ENCODE data around the gene OSGEP. TPM values are rescaled to one million over a fixed set of nuclear protein-coding genes. Genes with fewer than 3 reads are reported as not detected.

OSGEP gene
- total and polyA plus RNA-seq, 2 of the 13 experiments (the other 11 are each of a cell fraction or from before 2014, with no cell fraction given) = 39.7 to 41.1 TPM

DNA sequence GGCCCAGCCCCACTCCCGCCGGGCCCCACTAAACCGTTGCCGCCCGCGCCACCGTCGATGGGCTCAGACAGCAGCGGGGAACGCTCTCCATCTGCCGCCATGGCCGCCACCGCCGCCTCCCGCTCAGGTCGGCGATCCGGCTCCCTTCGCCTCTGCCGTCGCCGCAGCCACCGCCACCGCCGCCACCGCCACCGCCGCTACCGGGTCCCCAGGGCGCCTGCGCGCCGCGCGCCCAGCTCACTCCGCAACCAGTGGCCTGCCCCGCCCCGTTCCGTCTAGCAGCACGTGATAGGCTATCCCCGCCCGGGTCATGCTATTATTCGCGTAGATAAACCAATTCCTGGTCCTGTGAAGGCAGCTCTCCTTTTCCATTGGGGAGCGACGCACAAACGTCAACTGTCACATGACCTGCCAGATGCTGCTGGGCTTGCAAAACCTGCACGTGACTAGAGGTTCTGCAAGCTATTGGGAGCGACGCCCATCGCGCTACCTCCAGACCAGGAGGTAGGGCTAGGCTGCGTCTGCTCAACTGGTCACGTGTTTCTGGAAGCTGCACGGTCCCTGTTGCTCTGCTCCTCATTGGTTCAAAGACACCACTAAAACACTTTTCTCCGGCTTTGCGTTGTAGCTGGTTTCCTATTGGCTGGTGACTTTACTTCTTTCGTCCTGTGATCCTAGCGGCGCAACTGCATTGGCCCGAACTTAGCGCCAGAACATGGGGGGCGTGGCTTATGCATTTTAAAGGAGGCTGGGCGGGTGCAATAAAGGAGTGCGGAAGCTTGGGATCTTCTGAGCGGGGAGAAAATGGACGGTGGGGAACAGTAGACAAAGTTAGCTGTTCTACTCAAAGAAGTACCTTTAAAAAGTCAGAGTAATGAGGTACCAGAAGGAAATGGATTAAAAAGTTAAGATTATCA, 6.9 kb upstream of the OSGEP start, which contains the start of gene PIP4P1 (continued):
- TF ChIP-seq, protein P1, sequence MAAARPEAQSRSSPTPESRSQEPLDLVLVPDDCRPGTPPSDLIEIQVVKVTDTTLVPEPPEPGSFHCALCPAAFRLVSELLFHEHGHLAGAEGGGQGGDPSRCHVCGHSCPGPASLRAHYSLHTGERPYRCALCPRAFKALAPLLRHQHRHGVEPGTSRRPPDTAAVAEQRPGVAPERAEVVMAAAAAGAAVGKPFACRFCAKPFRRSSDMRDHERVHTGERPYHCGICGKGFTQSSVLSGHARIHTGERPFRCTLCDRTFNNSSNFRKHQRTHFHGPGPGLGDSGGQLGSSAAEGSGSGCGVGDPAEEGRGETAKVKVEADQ (CRISPR knock-in tag; IDR thresholded peaks at IDR 0.05; ENCODE audit: borderline replicate concordance) = peak; percentile 75
- TF ChIP-seq HNRNPH1 (optimal IDR thresholded peaks at IDR 0.05; ENCODE audit: low read depth, low read length) (no peak), ZNF563 (CRISPR knock-in tag; IDR thresholded peaks at IDR 0.05) (peak; percentile 79), FOXK2 (IDR thresholded peaks at IDR 0.05) (peak; percentile 96), ZSCAN22 (CRISPR knock-in tag; IDR thresholded peaks at IDR 0.05) (peak; percentile 65; the same call in 1 of the 2 replicates), KLF15 (CRISPR knock-in tag; IDR thresholded peaks at IDR 0.05; ENCODE audit: borderline replicate concordance) (no peak), MTA1 (CRISPR knock-in tag; IDR thresholded peaks at IDR 0.05; ENCODE audit: borderline replicate concordance) (no peak), ZNF703 (CRISPR knock-in tag; IDR thresholded peaks at IDR 0.05; ENCODE audit: borderline replicate concordance) (0 out of 2 replicates have a peak, but pooled peaks have one; percentile 48), DMAP1 (CRISPR knock-in tag; IDR thresholded peaks at IDR 0.05) (peak; percentile 90), PITX1 (CRISPR knock-in tag; IDR thresholded peaks at IDR 0.05) (peak; percentile 31; the same call in 1 of the 2 replicates), MYNN (CRISPR knock-in tag; IDR thresholded peaks at IDR 0.05; ENCODE audit: low read depth) (no peak)
- TF ChIP-seq, protein P2, sequence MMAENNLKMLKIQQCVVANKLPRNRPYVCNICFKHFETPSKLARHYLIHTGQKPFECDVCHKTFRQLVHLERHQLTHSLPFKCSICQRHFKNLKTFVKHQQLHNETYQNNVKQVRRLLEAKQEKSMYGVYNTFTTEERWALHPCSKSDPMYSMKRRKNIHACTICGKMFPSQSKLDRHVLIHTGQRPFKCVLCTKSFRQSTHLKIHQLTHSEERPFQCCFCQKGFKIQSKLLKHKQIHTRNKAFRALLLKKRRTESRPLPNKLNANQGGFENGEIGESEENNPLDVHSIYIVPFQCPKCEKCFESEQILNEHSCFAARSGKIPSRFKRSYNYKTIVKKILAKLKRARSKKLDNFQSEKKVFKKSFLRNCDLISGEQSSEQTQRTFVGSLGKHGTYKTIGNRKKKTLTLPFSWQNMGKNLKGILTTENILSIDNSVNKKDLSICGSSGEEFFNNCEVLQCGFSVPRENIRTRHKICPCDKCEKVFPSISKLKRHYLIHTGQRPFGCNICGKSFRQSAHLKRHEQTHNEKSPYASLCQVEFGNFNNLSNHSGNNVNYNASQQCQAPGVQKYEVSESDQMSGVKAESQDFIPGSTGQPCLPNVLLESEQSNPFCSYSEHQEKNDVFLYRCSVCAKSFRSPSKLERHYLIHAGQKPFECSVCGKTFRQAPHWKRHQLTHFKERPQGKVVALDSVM (CRISPR knock-in tag; IDR thresholded peaks at IDR 0.05) = peak; percentile 51; the same call in 1 of the 2 replicates
- TF ChIP-seq, protein P3, sequence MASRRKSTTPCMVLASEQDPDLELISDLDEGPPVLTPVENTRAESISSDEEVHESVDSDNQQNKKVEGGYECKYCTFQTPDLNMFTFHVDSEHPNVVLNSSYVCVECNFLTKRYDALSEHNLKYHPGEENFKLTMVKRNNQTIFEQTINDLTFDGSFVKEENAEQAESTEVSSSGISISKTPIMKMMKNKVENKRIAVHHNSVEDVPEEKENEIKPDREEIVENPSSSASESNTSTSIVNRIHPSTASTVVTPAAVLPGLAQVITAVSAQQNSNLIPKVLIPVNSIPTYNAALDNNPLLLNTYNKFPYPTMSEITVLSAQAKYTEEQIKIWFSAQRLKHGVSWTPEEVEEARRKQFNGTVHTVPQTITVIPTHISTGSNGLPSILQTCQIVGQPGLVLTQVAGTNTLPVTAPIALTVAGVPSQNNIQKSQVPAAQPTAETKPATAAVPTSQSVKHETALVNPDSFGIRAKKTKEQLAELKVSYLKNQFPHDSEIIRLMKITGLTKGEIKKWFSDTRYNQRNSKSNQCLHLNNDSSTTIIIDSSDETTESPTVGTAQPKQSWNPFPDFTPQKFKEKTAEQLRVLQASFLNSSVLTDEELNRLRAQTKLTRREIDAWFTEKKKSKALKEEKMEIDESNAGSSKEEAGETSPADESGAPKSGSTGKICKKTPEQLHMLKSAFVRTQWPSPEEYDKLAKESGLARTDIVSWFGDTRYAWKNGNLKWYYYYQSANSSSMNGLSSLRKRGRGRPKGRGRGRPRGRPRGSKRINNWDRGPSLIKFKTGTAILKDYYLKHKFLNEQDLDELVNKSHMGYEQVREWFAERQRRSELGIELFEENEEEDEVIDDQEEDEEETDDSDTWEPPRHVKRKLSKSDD (CRISPR knock-in tag; IDR thresholded peaks at IDR 0.05; ENCODE audit: low read depth) = peak; percentile 18
- TF ChIP-seq, protein P4, sequence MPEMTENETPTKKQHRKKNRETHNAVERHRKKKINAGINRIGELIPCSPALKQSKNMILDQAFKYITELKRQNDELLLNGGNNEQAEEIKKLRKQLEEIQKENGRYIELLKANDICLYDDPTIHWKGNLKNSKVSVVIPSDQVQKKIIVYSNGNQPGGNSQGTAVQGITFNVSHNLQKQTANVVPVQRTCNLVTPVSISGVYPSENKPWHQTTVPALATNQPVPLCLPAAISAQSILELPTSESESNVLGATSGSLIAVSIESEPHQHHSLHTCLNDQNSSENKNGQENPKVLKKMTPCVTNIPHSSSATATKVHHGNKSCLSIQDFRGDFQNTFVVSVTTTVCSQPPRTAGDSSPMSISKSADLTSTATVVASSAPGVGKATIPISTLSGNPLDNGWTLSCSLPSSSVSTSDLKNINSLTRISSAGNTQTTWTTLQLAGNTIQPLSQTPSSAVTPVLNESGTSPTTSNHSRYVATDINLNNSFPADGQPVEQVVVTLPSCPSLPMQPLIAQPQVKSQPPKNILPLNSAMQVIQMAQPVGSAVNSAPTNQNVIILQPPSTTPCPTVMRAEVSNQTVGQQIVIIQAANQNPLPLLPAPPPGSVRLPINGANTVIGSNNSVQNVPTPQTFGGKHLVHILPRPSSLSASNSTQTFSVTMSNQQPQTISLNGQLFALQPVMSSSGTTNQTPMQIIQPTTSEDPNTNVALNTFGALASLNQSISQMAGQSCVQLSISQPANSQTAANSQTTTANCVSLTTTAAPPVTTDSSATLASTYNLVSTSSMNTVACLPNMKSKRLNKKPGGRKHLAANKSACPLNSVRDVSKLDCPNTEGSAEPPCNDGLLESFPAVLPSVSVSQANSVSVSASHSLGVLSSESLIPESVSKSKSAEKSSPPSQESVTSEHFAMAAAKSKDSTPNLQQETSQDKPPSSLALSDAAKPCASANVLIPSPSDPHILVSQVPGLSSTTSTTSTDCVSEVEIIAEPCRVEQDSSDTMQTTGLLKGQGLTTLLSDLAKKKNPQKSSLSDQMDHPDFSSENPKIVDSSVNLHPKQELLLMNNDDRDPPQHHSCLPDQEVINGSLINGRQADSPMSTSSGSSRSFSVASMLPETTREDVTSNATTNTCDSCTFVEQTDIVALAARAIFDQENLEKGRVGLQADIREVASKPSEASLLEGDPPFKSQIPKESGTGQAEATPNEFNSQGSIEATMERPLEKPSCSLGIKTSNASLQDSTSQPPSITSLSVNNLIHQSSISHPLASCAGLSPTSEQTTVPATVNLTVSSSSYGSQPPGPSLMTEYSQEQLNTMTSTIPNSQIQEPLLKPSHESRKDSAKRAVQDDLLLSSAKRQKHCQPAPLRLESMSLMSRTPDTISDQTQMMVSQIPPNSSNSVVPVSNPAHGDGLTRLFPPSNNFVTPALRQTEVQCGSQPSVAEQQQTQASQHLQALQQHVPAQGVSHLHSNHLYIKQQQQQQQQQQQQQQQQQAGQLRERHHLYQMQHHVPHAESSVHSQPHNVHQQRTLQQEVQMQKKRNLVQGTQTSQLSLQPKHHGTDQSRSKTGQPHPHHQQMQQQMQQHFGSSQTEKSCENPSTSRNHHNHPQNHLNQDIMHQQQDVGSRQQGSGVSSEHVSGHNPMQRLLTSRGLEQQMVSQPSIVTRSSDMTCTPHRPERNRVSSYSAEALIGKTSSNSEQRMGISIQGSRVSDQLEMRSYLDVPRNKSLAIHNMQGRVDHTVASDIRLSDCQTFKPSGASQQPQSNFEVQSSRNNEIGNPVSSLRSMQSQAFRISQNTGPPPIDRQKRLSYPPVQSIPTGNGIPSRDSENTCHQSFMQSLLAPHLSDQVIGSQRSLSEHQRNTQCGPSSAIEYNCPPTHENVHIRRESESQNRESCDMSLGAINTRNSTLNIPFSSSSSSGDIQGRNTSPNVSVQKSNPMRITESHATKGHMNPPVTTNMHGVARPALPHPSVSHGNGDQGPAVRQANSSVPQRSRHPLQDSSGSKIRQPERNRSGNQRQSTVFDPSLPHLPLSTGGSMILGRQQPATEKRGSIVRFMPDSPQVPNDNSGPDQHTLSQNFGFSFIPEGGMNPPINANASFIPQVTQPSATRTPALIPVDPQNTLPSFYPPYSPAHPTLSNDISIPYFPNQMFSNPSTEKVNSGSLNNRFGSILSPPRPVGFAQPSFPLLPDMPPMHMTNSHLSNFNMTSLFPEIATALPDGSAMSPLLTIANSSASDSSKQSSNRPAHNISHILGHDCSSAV (CRISPR knock-in tag; IDR thresholded peaks at IDR 0.05; ENCODE audit: borderline replicate concordance) = peak; percentile 66; the same call in 1 of the 2 replicates
